GM19099 (cell line): ENCODE measurements around the gene PARVB.

ENCODE experiments used
- POLR2A ChIP-seq: IDR thresholded peaks from 3 replicates; pipeline ENCODE4 v1.6.1; 2011; ENCODE audit warnings: low read depth; ENCODE audit not compliant: insufficient read length; ENCODE audit errors: extremely low read depth

PARVB gene

GRCh38 chr22:43995057-43995685 lies 28.9 kb upstream of the PARVB start:
- TF ChIP-seq POLR2A, result no peak

DNA sequence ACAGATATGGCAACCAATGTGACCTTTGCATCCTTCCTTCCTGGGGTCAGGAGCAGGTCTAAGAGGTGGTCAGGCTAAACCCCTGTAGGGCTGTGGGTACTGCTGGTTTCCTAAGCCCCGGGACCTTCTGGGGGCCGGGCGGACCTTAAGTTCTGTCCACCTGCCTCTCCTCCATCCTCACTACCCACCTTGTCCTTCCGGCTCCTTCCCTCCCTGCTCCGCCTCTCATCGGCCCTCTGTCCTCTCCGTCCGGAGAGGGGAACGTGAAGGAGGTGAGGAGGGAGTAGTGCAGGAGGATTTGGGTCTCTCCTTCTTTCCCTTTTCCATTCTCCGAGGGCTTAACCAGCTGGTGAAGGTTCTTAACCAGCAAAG lies 28.3 kb upstream of the PARVB start:
- TF ChIP-seq POLR2A, result no peak

DNA sequence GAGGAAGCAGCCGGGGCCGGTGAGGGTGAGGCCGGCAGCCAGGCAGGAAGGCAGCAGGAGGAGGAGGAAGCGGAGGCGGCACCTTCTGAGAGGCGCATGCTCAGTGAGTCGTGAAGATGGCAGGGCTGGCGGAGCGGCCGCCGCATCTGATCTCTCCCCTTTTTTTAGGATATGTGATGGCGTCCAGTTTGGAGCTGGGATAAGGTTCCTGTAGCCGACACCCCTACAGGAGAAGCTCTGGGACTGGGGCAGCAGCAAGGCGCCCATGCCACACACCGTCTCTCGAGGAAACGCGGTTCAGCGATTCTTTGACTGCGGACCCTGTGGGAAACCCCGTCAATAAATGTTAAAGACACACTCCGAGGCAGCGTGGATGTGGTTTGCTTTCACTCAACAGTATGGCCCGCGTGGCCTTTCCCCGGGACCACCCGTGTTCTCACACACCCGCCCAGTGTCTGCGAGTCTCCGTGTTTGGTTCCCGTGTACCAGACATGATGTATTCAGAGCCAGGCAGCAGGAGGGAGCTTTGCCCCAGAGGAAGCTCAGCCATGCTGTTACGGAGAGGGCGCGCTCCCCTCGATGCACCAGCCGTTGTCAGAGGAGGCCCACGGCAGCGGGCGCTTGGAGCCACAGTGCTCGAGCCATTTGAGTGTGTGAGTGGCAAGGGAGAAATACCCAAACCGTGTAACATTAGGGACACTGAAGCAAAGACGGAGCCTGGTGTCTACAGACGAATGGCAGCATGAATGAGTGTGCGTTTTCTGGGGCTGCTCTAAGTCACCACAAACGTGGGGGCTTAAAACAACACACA lies 27.7 kb upstream of the PARVB start:
- peak; percentile 58 for TF ChIP-seq POLR2A

DNA sequence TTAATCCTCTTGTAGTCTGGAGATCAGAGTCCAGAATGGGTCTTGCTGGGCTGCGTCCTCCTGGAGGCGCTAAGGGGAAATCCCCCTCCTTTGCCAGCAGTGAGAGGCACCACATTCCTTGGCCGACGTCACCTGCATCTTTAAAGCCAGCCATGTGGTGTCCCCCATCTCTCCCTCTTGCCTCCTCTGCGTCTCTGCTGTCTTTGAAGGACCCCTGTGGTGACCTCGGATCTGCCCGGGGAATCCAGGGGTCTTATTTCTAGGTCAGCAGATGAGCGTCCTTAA lies 27.2 kb upstream of the PARVB start:
- TF ChIP-seq POLR2A, result no peak

- no peak for TF ChIP-seq POLR2A
These were observed 25.3 kb upstream of the PARVB start for GRCh38 chr22:43998679-43999264.

GRCh38 chr22:43999378-43999777 lies 24.7 kb upstream of the PARVB start:
- TF ChIP-seq POLR2A, result no peak

GRCh38 chr22:44000123-44000522 lies 24.0 kb upstream of the PARVB start:
- no peak for TF ChIP-seq POLR2A

- no peak for TF ChIP-seq POLR2A
These were observed 22.6 kb upstream of the PARVB start for GRCh38 chr22:44001521-44001920.

- TF ChIP-seq POLR2A, result no peak
These were observed 21.8 kb upstream of the PARVB start for GRCh38 chr22:44002324-44002723.

DNA sequence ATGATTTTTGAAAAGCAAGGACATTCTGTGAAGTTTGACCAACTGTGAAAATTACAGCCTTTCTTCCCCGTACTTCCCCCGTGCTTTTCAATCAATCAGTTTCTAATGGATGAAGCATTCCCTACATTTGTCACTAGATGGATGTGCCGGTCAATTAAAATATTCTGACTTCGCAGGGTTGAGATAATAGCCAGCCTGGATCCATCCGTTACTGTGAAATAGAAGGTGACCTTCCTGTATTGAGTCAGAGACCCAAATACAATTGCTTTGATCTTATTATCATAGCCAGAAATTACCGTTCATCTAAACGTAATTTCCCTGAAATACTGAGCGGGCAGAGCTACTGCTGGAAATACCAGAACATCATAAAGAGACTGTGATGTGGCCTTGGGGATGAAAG lies 21.1 kb upstream of the PARVB start:
- no peak for TF ChIP-seq POLR2A

DNA sequence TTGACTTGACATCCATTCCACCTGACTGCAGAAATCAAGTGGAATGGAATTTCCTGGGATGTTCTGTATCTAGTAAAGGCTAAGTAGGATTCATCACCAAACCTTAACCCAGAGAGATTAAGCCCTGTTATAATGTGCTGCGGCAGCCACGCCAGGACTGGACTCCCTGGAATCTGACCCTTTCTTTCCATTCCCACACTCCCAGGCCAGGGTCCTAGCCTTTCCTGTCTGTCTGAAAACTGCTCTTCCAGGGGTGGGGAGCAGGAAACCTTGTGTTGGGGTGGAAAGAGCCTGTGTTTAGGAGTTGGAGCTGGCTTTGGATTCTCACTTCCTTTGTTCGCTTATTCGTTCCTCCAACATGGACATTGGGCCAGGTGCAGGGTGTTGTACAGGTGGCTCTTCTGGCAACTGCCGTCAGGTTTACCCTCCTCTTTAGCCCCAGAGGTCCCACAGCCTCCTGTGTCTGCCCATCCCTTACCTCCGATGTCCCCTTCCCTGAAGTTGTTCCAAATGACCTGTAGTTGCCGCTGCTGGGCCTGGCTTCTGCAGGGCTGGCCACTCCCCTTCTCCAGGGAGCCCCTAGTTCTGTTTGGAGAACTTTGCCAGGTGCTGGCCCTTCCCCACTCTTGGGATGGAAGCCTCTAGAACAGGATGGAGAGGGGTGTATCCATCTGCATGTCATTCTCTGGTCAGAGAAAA lies 20.5 kb upstream of the PARVB start:
- TF ChIP-seq POLR2A, result no peak

- no peak for TF ChIP-seq POLR2A
These were observed 20.0 kb upstream of the PARVB start for GRCh38 chr22:44004104-44004460.

- TF ChIP-seq POLR2A, result no peak
These were observed 18.6 kb upstream of the PARVB start for GRCh38 chr22:44005524-44005923.

- TF ChIP-seq POLR2A, result no peak
These were observed 11.9 kb upstream of the PARVB start for GRCh38 chr22:44012162-44012561.

DNA sequence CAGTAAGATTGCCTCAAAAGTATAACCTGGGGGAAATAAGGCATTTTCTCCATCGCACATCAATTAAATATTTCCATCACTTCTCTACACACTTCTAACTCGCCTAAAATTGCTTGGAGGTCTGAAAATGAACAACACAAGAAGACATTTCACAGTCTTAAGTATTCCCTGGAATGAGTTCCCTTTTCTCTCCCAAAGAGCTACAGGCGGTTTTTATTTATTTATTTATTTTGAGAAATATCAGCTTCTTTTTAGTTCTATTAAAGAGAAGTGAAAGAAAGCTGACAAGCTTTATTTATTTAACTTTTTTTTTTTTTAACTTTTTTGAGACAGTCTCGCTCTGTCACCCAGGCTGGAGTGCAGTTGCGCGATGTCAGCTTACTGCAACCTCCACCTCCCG lies 11.5 kb upstream of the PARVB start:
- TF ChIP-seq POLR2A, result no peak

GRCh38 chr22:44014241-44014640 lies 9.9 kb upstream of the PARVB start:
- no peak for TF ChIP-seq POLR2A
